ENCODE data around the gene P3R3URF. TPM values are rescaled to one million over a fixed set of nuclear protein-coding genes. Genes with fewer than 3 reads are reported as not detected.

The P3R3URF gene
- total RNA-seq, 1 donor from 2014 or later: not detected

DNA sequence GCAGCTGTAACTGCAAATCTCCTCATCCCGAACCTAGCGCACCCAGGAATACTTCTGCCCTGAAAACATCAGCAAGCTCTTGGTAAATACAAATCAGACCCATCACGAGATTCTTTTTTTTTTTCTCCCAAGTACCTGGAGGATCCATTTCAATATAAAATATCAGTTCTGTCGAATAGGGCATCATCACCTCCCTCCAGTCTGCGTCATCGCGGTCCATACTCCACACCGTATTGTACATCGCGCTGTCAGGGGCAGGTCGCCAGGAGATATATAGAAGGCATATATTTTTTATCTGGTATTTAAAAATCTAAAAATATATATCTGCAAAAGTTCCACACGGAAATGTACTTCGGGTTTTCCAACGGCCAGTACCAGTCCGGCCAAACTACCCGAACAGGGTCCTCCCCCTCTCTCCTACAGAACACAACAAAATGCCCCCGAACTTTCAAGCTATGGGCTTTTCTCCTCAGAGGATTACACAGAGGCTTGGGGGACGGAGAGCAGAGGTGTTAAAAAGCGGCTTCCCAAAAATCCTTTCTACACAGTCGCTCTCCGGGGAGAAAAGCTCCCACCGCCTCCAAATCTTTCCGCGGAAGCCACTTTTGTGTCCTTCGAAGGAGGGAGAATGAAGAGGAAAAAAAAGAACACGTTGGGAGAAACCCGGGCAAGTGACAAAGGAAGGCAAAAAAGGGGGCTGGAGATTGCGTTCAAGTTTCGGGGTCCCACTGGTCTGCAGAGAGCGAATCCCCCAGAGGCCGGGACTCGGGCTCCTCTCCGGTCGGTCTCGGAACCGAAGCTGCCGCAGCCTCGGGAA is 44.4 kb downstream of the P3R3URF start:
- no peak for TF ChIP-seq CTCF (IDR thresholded peaks at IDR 0.05)
- H3K27me3 ChIP-seq: no peaks in the 10 kb centered on the region
- H3K4me3 ChIP-seq: peak overlapping the region; percentile 71 to 83
- peak overlapping the region; percentile 90 to 97 for H3K27ac ChIP-seq
- intact Hi-C loops (cut with DNase I): loop anchor here (2.0 to 10.0 kb wide), 6 partner anchors 43 to 637 kb away; partner anchors contain the start of genes GPBP1L1, LRRC41, NSUN4 and TESK2
- peaks cover 5 to 16% of the 10 kb centered on the region in 2 donors for H3K4me1 ChIP-seq
- DNase-seq (ENCODE audit: low spot score in 2 of 2): peak in 1 of 2 donors; percentile 68
- H3K9me3 ChIP-seq: no peaks in the 10 kb centered on the region
- H3K36me3 ChIP-seq: no peaks in the 10 kb centered on the region

DNA sequence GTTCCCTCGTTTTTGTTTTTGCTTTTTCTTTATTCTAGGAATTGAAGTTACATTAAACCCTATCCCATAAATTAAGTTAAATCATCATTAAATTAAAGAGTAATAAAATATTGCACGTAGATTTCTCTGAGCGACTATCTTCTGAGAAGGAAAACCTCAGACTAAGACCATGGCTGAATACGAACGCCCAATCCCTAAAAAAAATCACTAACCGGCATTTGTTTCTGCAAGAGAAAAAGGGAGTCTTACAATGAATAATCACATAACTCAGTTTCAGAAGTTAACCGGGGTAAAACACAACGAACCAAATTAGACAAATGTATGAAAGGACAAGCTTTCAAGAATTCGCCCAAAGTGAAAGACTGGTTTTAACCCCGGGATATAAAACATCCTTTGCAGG is 45.2 kb downstream of the P3R3URF start:
- H3K27ac ChIP-seq: peak overlapping the region; percentile 90 to 97
- no peaks in the 10 kb centered on the region for H3K36me3 ChIP-seq
- no peaks in the 10 kb centered on the region for H3K27me3 ChIP-seq
- H3K4me1 ChIP-seq: peaks cover 5 to 16% of the 10 kb centered on the region in 2 donors
- H3K4me3 ChIP-seq: peak overlapping the region; percentile 71 to 83
- no peaks in the 10 kb centered on the region for H3K9me3 ChIP-seq
- no peak for TF ChIP-seq CTCF (IDR thresholded peaks at IDR 0.05)
- intact Hi-C loops (cut with DNase I): loop anchor here (5.0 to 10.0 kb wide), 2 partner anchors 211 to 636 kb away; partner anchors contain the start of genes NSUN4 and TESK2
- no peak for DNase-seq (ENCODE audit: low spot score in 2 of 2)

DNA sequence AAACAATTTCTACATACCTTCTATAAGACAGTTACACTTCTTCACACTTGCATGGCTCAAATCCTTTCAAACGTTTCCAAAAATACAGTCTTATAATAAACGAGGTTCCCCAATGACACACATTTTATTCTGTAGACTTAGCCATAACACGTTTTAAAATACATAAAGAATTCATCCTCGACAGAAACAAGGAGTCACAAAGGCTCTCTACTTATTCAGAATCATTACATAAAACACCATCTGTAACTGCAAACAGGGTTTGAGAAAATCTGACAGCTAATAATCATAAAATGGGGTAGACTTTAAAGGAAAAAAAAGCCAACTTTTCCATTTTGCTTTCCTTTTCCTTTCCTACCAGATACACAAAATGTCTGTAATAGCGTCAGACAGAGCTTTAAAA is 45.7 kb downstream of the P3R3URF start:
- no peaks in the 10 kb centered on the region for H3K9me3 ChIP-seq
- no peak for TF ChIP-seq CTCF (IDR thresholded peaks at IDR 0.05)
- peak overlapping the region; percentile 90 to 97 for H3K27ac ChIP-seq
- intact Hi-C loops (cut with DNase I): loop anchor here (5.0 to 10.0 kb wide), 2 partner anchors 212 to 636 kb away; partner anchors contain the start of genes NSUN4 and TESK2
- H3K27me3 ChIP-seq: no peaks in the 10 kb centered on the region
- H3K4me3 ChIP-seq: peak overlapping the region; percentile 71 to 83
- H3K36me3 ChIP-seq: no peaks in the 10 kb centered on the region
- H3K4me1 ChIP-seq: peaks cover 5 to 16% of the 10 kb centered on the region in 2 donors
- no peak for DNase-seq (ENCODE audit: low spot score in 2 of 2)

- intact Hi-C loops (cut with DNase I): loop anchor here (5.0 to 10.0 kb wide), 2 partner anchors 212 to 635 kb away; partner anchors contain the start of genes NSUN4 and TESK2
- no peaks in the 10 kb centered on the region for H3K9me3 ChIP-seq
- DNase-seq (ENCODE audit: low spot score in 2 of 2): no peak
- H3K4me3 ChIP-seq: peak overlapping the region; percentile 71 to 83
- no peaks in the 10 kb centered on the region for H3K27me3 ChIP-seq
- no peaks in the 10 kb centered on the region for H3K36me3 ChIP-seq
- H3K4me1 ChIP-seq: peaks cover 5 to 16% of the 10 kb centered on the region in 2 donors
- no peak overlapping the region for H3K27ac ChIP-seq
- TF ChIP-seq CTCF (IDR thresholded peaks at IDR 0.05): no peak
Measured at GRCh38 chr1:46130121-46130520, 46.2 kb downstream of the P3R3URF start.

- no peak overlapping the region for H3K4me3 ChIP-seq
- intact Hi-C loops (cut with DNase I): no loop called here
Measured at GRCh38 chr1:46128344-46128743, 47.9 kb downstream of the P3R3URF start.

More at GRCh38 chr1:46128344-46128743, 47.9 kb downstream of the P3R3URF start:
- Histone ChIP-seq H3K27ac (no peak overlapping the region), H3K27me3 (no peaks in the 10 kb centered on the region), H3K4me1 (peaks cover 0 to 3% of the 10 kb centered on the region in 2 donors), H3K9me3 (no peaks in the 10 kb centered on the region), H3K36me3 (no peaks in the 10 kb centered on the region)
- DNase-seq (ENCODE audit: low spot score in 2 of 2): no peak
- no peak for TF ChIP-seq CTCF (IDR thresholded peaks at IDR 0.05)

Other genes starting within 250 kb of the P3R3URF start
- gene PIK3R3, start 43.9 kb downstream of the P3R3URF start, total RNA-seq: 33.1 TPM
- gene TSPAN1, start 1.4 kb downstream of the P3R3URF start, total RNA-seq: 8.9 TPM
- 122 TPM for gene POMGNT1, start 21.9 kb upstream of the P3R3URF start, total RNA-seq
- 7.2 TPM for gene LURAP1, start 26.8 kb upstream of the P3R3URF start, total RNA-seq
- not detected for gene RAD54L, start 71.3 kb upstream of the P3R3URF start, total RNA-seq
- gene LRRC41, start 127.1 kb upstream of the P3R3URF start, total RNA-seq: 102 TPM
- 120 TPM for gene UQCRH, start 127.2 kb upstream of the P3R3URF start, total RNA-seq
- 6.1 TPM for gene NSUN4, start 164.3 kb upstream of the P3R3URF start, total RNA-seq
- 6.0 TPM for gene FAAH, start 217.8 kb upstream of the P3R3URF start, total RNA-seq